ENCODE results near the gene ATOSA.

DNA sequence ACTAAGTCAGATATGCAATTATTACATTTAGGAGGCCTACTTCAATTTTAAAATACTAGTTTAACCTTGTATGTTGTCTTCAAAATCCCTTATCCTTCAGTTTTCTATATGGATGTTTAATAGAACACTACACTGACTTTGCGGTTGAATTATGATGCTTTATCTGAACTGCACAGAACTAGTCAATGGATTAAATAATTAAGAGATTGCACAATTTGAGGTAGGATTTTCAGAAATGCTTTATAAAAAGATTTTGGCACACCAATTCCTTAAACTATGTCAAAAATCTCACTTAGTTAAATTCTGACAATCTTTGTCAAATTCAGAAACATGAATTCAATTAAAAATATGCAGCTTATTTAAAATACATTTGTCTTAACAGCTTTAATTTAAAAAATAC lies 28.1 kb downstream of the ATOSA start:
- no peak for TF ChIP-seq ZFX (IDR thresholded peaks at IDR 0.05; ENCODE audit: borderline replicate concordance)
- TF ChIP-seq, protein P1, sequence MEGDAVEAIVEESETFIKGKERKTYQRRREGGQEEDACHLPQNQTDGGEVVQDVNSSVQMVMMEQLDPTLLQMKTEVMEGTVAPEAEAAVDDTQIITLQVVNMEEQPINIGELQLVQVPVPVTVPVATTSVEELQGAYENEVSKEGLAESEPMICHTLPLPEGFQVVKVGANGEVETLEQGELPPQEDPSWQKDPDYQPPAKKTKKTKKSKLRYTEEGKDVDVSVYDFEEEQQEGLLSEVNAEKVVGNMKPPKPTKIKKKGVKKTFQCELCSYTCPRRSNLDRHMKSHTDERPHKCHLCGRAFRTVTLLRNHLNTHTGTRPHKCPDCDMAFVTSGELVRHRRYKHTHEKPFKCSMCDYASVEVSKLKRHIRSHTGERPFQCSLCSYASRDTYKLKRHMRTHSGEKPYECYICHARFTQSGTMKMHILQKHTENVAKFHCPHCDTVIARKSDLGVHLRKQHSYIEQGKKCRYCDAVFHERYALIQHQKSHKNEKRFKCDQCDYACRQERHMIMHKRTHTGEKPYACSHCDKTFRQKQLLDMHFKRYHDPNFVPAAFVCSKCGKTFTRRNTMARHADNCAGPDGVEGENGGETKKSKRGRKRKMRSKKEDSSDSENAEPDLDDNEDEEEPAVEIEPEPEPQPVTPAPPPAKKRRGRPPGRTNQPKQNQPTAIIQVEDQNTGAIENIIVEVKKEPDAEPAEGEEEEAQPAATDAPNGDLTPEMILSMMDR (IDR thresholded peaks at IDR 0.05), result no peak

All from 22Rv1 (cell line).